ENCODE results near the gene SPATA6. TPM values are rescaled to one million over a fixed set of nuclear protein-coding genes. Genes with fewer than 3 reads are reported as not detected.

SPATA6 gene
- total RNA-seq, 1 donor from 2014 or later, result 1.8 TPM

DNA sequence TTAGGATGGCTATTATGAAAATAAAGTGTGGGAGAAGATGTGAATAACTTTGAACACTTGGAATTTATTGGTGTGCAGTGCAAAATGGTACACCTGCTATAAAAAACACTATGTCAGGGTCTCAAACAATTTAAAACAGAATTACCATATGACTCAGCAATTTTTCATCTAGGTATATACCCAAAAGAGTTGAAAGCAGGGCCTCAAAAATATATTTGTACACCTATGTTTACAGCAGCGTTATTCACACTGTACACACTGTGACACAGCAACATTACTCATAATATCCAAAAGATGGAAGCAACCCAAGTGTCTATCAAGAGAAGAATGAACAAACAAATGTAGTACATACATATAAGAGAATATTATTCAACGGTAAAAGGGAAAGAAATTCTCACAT lies 75.8 kb downstream of the SPATA6 start:
- no peak for TF ChIP-seq CTCF (conservative IDR thresholded peaks at IDR 0.05; ENCODE audit: low read depth, low read length)
- DNase-seq (ENCODE audit: low read depth), result no peak
- no peak overlapping the region for H3K4me3 ChIP-seq (ENCODE audit: low read depth, low read length)

DNA sequence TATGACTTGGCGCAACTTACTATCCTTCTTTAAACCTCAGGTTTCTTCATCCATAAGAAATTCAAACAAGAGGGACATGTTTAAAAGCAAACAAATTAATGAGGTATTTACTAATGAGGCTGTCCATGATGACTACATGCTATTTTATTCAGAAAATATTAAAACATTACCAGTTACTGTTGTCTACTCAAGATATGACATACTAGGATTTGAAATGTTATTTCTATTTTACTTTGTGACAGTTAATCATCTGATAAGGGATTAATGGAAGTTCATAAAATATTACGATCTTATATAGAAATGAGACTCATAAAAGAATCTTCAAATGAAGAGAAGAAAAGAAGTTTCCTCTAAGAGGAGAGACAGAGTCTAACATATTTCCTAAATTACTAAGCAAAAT lies 80.1 kb downstream of the SPATA6 start:
- DNase-seq (ENCODE audit: low read depth), result no peak
- no peak for TF ChIP-seq CTCF (conservative IDR thresholded peaks at IDR 0.05; ENCODE audit: low read depth, low read length)
- H3K4me3 ChIP-seq (ENCODE audit: low read depth, low read length), result no peak overlapping the region

GRCh38 chr1:48387409-48387808 lies 84.6 kb downstream of the SPATA6 start:
- no peak overlapping the region for H3K4me3 ChIP-seq (ENCODE audit: low read depth, low read length)
- TF ChIP-seq CTCF (conservative IDR thresholded peaks at IDR 0.05; ENCODE audit: low read depth, low read length), result no peak
- no peak for DNase-seq (ENCODE audit: low read depth)

- no peak overlapping the region for H3K4me3 ChIP-seq (ENCODE audit: low read depth, low read length)
- no peak for TF ChIP-seq CTCF (conservative IDR thresholded peaks at IDR 0.05; ENCODE audit: low read depth, low read length)
- DNase-seq (ENCODE audit: low read depth), result no peak
Observed at GRCh38 chr1:48374785-48375184, 97.2 kb downstream of the SPATA6 start.

DNA sequence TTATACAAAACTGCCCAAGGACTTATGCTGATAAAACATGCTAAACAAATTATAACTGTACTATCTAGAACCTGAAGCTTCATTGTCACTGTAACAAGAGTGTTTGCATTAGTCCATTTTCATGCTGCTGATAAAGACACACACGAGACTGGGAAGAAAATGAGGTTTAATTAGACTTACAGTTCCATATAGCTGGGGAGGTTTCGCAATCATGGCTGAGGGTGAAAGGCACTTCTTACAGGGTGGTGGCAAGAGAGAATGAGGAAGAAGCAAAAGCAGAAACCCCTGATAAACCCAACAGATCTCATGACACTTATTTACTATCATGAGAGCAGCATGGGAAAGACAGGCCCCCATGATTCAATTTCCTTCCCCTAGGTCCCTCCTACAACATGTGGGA lies 100.4 kb downstream of the SPATA6 start:
- no peak for TF ChIP-seq CTCF (conservative IDR thresholded peaks at IDR 0.05; ENCODE audit: low read depth, low read length)
- no peak overlapping the region for H3K4me3 ChIP-seq (ENCODE audit: low read depth, low read length)
- no peak for DNase-seq (ENCODE audit: low read depth)

- no peak for DNase-seq (ENCODE audit: low read depth)
- TF ChIP-seq CTCF (conservative IDR thresholded peaks at IDR 0.05; ENCODE audit: low read depth, low read length), result no peak
- H3K4me3 ChIP-seq (ENCODE audit: low read depth, low read length), result no peak overlapping the region
Observed at GRCh38 chr1:48362901-48363300, 109.1 kb downstream of the SPATA6 start.

GRCh38 chr1:48356901-48357300 lies 115.1 kb downstream of the SPATA6 start:
- DNase-seq (ENCODE audit: low read depth), result no peak
- TF ChIP-seq CTCF (conservative IDR thresholded peaks at IDR 0.05; ENCODE audit: low read depth, low read length), result peak; percentile 23
- no peak overlapping the region for H3K4me3 ChIP-seq (ENCODE audit: low read depth, low read length)
